HG02678 (cell line): ENCODE data around the gene MMP1.
"Not testable (repeated sequence)": the region's sequence is repeated elsewhere in the genome, so short reads cannot be mapped to it uniquely, and the experiment has no call there.

Experiments
- ATAC-seq: cut with Tn5 transposase; IDR thresholded peaks from one replicate; pipeline ENCODE4 v1.9.1; 2021; ENCODE audit warnings: mild to moderate bottlenecking, moderate library complexity; ENCODE audit not compliant: unreplicated experiment

The MMP1 gene

GRCh38 chr11:102762361-102762767 lies 35.6 kb downstream of the MMP1 start:
- no peak for ATAC-seq

DNA sequence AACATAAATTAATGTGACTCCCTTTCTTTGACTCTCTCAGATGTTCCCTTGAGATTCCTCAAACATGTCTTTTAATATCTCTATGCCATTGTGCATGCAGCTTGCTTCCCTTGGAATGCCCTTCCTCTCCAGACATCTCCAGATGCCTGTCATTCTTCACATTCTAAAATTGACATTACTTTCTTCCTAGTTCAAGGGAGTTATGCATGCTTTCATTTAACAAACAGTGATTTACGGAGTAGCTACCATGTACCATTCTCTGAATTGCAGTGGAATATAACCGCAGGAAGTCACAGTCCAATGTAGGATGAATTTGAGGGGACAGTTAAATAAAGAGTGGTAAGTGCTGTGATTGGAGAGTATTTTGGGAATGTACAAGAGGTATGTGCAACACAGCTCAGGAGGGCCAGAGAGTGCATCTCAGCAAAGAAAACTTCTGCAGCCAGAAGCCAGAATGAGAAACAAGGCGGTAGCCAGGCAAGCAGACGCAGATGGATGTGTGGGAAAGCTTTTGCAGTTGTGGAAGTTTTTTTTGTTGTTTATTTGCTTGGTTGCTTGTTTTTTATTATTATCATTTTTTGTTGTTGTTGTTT lies 36.2 kb downstream of the MMP1 start:
- no peak for ATAC-seq

- ATAC-seq, result no peak
Observed at GRCh38 chr11:102760344-102761035, 37.5 kb downstream of the MMP1 start.

- no peak for ATAC-seq
Observed at GRCh38 chr11:102757823-102758549, 40.0 kb downstream of the MMP1 start.

GRCh38 chr11:102753267-102753666 lies 44.7 kb downstream of the MMP1 start:
- no peak for ATAC-seq

DNA sequence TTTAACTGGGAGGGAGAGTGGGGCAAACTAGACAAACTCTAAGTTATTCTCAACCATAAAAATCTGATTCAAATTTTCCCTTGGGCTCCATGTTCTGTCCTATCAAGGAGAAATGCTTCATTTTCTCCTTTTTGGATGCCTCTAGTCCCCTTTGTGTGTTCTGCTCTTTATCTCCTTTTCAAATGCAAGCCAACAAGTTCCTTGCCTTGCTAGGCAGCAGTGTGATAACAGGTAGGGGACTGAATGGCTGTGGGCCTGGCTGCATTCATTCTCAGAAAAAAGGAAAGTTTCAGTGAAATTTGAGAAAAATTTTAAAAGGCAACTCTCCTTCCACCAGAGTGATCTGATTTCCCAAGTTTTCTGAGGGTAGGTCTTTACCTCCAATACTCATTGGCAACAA lies 46.3 kb downstream of the MMP1 start:
- ATAC-seq, result no peak

GRCh38 chr11:102749101-102749722 lies 48.7 kb downstream of the MMP1 start:
- no peak for ATAC-seq

DNA sequence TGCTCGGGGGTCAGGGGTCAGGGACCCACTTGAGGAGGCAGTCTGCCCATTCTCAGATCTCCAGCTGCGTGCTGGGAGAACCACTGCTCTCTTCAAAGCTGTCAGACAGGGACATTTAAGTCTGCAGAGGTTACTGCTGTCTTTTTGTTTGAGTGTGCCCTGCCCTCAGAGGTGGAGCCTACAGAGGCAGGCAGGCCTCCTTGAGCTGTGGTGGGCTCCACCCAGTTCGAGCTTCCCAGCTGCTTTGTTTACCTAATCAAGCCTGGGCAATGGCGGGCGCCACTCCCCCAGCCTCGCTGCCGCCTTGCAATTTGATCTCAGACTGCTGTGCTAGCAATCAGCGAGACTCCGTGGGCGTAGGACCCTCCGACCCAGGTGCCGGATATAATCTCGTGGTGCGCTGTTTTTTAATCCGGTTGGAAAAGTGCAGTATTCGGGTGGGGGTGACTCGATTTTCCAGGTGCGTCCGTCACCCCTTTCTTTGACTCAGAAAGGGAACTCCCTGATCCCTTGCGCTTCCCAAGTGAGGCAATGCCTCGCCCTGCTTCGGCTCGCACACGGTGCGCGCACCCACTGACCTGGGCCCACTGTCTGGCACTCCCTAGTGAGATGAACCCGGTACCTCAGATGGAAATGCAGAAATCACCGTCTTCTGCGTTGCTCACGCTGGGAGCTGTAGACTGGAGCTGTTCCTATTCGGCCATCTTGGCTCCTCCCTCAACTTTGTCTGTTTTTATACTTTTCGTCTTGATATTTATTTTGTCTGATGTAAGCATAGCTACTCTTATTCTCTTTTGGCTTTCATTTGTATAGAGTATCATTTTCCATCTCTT lies 51.0 kb downstream of the MMP1 start:
- ATAC-seq, result not testable (repeated sequence)
